GM19099 (cell line): ENCODE data around the gene RPS6KA4.

ENCODE experiments used
- POLR2A ChIP-seq: IDR thresholded peaks from 3 replicates; pipeline ENCODE4 v1.6.1; 2011; ENCODE audit warnings: low read depth; ENCODE audit not compliant: insufficient read length; ENCODE audit errors: extremely low read depth

Gene RPS6KA4

GRCh38 chr11:64407630-64408029, 48.7 kb downstream of the RPS6KA4 start:
- no peak for TF ChIP-seq POLR2A

GRCh38 chr11:64409278-64409677, 50.3 kb downstream of the RPS6KA4 start:
- TF ChIP-seq POLR2A: no peak

- TF ChIP-seq POLR2A: no peak
Observed at GRCh38 chr11:64409707-64410403, 50.9 kb downstream of the RPS6KA4 start.

- TF ChIP-seq POLR2A: no peak
Observed at GRCh38 chr11:64410404-64410734, 51.4 kb downstream of the RPS6KA4 start.

- no peak for TF ChIP-seq POLR2A
Observed at GRCh38 chr11:64413417-64413816, 54.5 kb downstream of the RPS6KA4 start.

GRCh38 chr11:64415286-64415685, 56.3 kb downstream of the RPS6KA4 start:
- TF ChIP-seq POLR2A: no peak

- no peak for TF ChIP-seq POLR2A
Observed at GRCh38 chr11:64415996-64416728, 57.2 kb downstream of the RPS6KA4 start.

GRCh38 chr11:64419257-64419790, 60.4 kb downstream of the RPS6KA4 start:
- no peak for TF ChIP-seq POLR2A

GRCh38 chr11:64419818-64420485, 61.0 kb downstream of the RPS6KA4 start:
- TF ChIP-seq POLR2A: no peak
